Esophagus muscularis mucosa (tissue), 3 donors: ENCODE results near the gene OR8D2.

Experiments
- EP300 ChIP-seq: sonication (generic); formaldehyde crosslinking; IDR thresholded peaks from one replicate; pipeline ENCODE4 v1.6.1; 2017; ENCODE audit warnings: antibody characterized with exemption
- POLR2A ChIP-seq: fragments of 450-650 bp; IDR thresholded peaks from one replicate; pipeline ENCODE4 v1.6.1; 2017; ENCODE audit warnings: antibody characterized with exemption, moderate library complexity, mild to moderate bottlenecking, low read depth
- POLR2AphosphoS5 ChIP-seq, 2 donors: sonication (generic); formaldehyde crosslinking; IDR thresholded peaks; one replicate each; pipeline ENCODE4 v1.6.1; 2017; ENCODE audit warnings: antibody characterized with exemption in 2 of 2

DNA sequence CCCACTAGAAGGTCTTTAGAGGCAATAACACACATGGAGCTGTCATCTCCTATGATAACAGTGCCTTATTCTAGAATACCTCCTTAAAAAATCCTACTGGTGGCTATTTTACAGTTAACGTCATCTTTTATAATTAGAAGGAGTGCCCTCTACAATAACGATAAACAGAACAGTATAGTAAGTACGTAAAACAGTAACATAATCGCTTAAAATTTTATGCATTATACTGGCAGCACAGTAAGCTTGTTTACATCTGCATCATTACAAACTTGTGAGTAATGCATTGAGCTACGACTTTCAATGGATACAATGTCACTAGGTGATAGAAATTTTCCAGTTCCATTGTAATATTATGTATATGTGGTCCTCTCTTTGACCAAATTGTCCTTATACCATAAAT lies 24.3 kb upstream of the OR8D2 start:
- TF ChIP-seq POLR2AphosphoS5 (IDR thresholded peaks at IDR 0.05), result no peak
- no peak for TF ChIP-seq POLR2A
- no peak for TF ChIP-seq EP300
